IPS-NIHi7 (cell line): Measurements from ENCODE around the gene SLC22A23.

ENCODE experiments used
- DNase-seq: peaks from one replicate; pipeline ENCODE4 v3.0.0; 2012; ENCODE audit warnings: mixed read lengths; ENCODE audit errors: extremely low spot score

The SLC22A23 gene

DNA sequence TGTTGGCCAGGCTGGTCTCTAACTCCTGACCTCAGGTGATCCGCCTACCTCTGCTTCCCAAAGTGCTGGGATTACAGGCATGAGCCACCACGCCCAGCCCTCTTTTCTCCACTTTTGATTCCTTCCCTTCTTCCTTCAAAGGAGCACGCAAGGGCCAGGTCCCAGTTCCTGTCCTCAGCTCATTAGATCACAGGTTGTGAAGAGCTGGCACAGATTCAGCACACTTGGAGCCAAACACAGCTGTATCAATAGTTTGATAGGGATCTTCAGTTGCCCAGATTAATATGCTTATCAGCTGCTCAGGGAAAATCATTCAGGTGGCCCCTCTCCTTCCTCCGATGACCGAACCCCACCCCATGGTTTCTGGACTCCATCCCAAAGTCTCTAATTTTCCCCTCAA is 14.4 kb upstream of the SLC22A23 start:
- DNase-seq = no peak

DNA sequence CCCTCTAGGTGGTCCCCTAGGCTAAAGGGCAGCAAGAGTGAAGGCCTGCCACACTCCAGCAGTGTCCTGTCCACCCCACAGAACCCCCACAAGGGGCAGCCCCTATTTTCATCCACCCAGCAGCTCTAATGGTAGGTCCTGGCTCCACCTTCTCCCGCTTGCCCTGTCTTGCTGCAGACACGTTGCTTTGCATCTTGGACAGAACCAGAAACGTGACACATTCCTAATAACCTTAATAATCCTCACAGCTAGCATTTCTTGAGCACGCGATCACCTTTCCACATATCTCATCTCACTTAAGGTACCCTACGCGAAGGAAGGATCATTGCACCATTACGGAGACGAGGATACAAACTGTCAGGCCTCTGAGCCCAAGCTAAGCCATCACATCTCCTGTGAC is 11.7 kb upstream of the SLC22A23 start:
- no peak for DNase-seq

DNA sequence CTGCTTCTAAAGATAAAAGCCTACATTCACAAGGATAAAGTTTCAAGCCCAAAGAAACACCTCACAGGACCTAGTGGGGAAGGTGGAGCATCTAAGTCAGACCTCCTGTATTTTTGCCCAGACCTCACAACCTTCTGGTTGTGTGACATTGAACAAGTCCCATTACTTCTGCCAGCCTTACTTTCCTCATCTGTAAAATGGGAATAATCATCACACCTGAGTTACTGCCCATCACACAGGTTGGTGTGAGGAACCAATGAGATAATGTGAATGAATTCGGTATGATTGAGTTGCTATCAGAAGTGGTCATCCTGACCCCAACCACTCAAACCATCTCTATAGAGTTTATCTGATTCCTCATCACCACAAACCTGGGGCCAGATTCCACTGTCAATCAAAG is 11.1 kb upstream of the SLC22A23 start:
- no peak for DNase-seq

DNA sequence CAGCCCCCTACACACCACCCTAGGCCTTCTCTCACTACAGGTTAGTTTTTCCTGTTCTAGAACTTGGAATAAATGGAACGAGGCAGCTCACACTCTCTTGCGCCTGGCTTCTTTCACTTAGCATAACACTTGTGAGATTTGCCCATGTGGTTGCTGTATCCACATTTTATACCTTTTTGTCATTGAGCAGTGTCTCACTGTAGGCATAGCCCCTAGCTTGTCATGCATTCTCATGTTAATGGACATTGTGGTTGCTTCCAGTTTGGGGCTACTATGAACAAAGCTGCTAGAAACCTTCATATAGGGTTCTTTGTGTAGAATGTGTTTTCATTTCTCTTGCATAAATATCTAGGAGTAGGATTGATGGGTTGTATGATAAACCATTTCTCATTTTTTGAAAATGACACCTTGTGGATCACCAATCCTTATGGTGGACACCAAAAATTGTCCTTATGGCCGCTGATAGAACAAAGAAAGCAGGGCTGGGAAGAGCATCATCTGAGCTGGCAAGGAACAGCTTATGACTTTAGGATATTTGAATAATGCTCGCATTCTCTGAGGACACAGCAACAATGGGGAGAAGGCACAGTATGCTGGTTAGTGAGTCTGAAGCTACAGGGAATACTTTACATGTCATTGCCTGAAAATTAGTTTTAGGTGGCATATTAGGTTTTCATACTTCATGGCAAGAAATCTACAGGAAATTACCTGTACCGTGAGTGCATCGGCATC is 9.8 kb upstream of the SLC22A23 start:
- DNase-seq = no peak

DNA sequence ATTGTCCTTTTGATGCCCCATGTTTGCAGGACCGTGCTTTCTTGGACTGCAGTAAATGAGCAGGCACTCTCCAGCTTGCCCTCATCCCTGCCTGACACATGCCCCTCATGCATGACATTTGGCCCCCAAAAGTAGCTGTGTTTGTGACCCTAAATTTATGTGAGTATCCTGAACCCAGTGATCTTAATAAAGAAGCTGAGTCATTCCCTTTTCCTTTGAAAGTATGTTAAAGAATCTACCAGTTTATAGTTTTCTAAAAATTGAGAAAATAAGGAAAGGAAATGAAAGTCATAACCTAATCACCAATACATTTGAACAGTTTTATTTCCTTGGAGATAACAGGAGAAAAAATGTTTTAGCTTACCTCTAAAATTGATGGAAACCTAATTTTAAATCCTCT is 3.4 kb upstream of the SLC22A23 start:
- DNase-seq = no peak

DNA sequence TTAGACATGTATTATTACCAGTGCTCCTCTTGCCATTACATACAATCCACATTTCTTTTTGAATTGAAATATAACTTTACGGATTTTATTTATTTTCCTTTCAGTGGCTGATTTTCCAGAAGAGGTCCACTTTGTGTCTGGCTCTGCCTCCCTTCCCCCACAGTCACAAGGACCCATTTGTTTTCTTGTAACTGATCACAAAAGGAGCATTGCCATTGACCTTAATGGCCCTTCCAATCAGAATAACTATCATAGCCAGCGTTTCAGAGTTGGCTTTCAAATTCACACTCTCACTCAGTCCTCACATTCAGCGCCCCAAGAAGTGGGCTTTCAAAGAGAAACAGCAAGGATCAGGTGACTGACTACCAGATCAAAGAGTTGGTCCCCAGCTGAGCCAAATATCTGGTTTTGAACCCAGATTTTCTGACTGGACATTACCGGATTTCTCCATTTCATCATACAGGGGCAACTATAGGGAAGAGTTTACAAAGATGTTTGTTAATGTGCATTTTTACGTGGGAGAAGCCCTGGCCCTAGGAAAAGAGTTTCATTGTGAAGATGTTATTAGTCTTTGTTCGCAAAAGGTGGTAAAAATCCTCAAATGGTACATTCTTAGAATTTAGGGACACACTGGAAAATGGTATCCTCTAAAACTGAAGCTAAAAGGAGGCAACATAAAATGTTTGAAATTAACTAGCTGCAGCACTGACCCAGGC is 2.0 kb upstream of the SLC22A23 start:
- DNase-seq = no peak

DNA sequence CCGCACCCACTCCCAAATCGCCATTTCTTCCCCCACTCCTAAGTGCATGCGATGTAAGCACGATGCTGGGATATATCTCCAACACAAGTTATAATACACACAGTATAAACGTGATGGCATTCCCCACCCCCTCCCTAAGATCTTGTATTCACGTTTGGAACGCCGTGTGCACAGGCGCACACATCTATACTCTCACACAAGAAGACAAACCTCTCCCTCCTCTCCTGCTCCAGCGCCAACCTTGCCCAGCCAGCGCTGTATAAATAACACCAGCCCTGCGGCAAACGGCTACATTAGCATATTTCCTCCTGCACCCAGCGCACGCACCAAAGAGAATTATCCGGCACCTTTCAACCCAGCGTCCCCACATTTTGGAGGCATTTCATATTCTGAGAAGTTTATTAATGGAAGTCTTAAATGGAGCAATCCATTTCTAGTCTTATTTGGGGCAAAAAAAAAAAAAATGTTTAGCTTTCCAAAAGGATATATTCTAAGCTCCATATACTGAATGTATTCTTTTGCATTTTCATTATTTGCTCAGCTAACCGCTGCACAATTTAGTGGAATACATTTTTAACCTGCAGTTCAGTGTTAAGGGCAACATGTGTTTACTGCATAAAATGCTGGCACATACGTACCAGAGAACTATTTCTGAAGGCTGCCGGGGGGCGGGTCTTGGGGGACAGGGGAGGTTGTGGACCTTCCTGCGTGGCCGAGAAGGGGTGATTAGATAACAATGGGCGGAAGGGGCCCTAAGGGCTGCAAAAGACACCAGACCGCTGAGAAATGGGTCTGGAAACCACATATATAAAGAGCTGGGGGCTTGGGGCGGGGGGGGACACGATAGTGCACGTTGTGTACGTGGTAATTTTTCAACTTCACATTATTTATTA is 1.1 kb upstream of the SLC22A23 start:
- no peak for DNase-seq

DNA sequence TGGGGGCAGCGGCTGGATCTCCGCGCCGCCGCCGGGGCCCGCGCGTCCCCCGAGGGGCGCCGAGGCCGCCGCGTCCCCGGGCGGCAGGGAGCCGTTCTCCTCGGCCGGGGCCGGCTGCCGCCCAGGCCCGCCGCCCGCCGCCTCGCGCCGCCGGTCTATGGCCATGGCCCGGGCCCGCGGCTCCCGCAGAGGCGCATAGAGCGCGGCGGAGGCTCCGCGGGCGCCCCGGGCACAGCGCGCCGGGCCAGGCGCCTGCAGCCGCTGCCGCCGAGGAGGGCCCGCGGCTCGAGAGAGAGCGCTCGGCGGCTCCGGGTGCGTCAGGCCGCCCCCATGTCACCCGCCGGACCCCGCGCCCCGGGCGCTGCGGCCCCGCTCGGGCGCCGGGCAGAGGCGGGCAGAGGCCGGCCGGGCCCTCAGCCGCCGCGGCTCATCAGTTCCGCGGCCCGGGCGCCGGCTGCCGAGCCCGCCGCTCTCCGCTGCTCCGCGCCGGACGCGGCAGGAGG is 404 bp downstream of the SLC22A23 start:
- no peak for DNase-seq

DNA sequence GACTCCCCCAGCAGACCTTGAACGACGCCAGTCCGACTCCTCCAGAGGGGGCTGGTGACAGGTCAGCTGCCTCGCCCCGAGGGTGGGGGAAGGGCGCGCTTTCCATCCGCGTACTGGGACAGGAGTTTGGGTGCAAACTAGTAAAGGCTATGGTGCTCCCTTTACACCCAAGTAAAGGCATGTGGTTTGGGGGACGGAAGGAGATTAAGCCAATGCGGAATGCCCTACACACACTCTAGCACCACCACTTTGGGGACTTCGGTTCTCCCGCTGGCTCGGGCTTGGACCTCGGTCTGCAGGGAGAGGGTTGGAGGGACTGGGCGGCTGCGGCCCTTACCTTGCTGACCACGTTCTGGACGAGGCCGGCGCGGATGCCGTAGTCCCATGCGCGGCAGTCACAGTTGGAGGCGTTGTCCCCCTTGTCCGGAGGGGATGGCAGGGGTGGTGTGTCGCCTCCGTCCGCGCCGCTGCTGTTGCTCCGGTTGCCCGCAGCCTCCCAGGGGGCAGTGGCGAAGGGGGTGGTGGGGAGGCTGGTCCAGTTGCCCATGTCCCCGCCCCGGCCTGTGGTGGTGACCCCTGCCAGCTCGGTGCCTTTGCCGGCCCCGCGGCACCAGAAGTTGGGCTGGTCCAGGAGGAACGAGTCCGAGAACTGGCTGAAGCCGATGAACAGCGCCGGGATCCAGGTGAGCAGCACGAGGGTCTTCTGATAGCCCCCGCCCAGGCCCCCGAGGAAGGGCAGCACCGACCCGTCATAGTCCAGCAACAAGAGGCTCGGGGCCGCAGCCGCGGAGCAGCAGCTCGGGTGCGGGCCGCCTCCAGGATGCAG is 1.1 kb downstream of the SLC22A23 start:
- DNase-seq = no peak

DNA sequence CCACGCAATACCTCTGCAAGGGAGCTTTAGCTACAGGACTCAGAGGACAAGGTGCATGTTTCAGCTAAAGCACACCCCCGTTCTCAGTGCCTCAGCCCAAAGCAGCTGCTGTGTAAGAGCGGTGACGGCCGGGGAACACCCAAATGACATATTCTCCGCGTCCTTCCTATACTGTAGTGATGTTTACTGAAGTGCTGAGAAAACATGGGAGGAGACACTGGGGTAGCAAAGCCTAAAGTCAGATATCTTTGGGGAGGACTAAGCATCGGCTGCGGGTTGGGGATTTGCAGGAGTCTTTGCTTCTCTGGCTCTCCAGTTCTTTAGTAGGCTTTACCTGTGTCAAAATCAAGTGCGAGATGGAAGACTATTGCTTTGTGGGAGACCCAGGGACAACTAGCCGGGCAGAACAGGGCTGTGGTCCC is 1.7 kb downstream of the SLC22A23 start:
- DNase-seq = no peak

DNA sequence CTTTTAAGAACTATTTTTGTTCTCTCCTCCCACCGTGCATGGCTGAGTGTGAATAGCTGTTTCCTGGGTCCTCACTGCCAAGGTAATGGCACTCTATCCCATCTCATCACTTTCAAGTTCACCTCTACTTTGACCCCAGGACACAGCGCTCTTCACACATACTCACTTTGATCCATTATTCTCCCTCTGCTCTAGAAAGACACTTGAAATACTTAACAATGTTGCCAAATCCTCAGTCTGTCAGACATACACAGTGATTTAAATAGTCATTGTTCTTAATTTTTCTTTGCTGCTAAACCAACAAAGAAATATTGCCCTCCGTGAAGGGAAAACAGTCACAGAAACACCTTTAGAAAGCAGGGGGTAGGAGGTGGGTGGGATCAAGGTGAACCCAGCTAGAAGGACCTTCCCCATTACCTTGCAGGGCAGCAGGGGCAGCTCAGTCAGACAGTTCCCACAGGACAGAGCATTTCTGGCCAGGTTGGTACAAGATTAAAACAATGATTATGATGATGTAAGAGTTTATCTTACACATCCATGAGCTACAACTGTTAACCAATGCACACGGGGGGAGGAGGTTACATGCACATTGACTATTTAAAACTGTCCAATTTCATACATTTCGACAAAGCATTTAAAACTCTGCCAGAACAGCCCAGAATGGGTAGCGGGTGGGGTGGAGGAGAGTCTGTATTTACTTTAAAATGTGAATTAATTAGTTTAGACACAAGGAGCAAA is 2.4 kb downstream of the SLC22A23 start:
- DNase-seq = no peak

DNA sequence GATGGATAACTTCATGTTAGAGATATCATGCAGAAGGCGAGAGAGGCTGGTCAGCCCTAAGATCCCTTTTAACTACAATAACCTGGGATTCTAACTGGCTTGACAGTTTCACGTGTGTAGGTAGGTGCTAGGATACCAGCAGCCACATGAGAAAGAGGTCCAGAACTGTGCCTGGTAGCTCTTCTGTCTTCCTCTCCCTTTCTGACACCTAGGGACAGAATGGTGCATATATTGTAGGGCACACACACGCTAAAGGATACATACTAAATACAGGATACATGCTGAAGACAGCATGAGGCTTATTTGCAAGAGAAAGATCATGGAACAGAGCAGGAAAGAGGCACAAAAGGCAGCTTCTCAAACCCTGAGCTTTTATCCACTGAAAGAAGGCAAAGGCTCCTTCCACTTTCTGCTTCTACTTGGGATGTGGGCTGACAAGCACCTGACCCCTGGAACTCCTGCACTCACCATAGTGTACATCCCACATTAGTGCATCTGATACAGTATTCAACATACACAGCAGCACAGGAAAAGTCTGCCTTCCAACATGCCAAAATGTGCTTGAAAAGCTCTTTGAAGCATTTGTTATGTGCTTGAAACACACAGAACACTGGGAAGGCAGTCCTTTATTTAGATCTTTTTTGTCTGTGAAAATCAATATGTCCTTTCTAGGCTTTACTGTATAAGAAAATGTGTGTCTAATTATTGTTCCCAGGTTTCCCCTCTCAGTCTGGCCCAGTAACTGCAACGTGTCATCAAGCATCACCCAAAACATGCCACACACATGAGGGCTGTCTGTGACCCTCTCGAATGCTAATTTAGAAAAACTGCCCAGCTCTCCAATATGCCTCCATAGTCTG is 3.2 kb downstream of the SLC22A23 start:
- DNase-seq = no peak

DNA sequence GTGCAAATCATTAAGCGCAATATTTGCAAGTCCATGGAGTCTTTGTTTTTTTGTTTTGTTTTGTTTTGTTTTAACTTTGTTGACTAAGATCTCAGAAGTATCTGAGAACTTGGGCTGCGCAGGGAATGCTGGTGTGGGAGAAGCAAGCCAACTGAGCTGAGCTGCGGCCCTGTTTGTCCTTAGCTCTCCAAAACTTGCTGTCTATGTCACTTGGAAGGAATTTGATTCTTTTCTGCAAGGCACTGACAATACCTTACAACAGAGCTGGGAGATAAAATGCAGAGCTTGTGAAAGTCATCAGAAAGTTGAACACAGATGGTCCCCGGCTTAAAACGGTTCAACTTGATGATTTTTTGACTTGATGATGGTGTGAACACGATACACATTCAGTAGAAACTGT is 5.4 kb downstream of the SLC22A23 start:
- no peak for DNase-seq

DNA sequence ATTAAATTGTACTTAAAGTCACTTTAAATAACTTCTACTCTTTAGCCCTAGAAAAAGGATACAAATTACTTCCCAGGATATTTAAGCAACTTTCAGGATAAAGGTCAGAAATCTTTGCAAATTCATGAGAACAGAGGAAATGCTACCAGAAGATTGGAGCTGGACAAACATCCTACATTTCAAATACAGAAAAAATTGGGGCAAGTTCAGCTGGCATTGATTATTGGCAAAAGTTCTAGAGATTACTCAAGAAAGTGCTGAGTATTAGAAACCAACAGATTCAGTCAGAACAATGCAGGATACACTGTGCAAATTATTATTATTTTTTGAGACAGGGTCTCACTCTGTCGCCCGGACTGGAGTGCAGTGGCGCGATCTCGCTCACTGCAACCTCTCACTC is 6.0 kb downstream of the SLC22A23 start:
- no peak for DNase-seq

DNA sequence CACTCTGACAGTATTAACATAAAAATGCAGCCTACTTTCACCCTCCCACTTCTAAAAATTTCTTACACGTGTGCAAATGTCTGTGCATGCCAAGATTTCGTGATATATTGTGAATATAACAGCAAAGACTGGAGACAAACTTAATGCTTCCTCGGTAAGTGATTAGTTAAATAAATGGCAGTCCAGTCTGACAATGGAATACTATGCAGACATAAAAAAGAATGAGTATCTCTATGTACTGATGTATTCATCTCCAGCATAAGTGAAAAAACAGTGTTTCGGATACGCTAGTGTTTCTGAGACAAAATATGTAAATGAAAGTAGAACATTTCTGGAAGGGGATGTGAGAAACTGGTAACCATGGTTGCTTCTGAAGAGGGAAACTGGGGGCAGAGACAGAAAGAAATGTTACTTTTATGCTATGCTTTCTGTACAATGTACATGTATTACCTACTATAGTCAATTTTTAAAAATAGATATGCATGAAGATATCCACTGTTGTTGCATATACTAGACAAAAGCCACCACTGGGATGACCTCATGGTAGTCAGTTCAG is 7.0 kb downstream of the SLC22A23 start:
- DNase-seq = no peak

DNA sequence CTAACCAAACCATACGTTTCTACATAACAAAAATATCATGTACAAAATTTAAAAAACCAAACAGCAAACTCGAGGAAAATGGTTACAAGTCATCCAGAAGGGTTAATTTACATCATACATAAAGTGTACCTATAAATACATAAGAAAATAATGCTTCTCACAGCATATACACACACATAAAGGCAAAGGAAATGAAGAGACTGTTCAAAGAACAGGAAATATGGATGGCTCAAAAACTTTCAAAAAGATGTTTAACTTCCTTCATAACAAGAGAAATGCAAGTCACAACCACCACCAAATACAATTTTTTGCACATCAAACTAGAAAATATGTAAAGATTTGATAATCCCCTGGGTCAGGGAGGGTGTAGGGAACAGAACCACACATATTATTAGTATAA is 7.5 kb downstream of the SLC22A23 start:
- no peak for DNase-seq

DNA sequence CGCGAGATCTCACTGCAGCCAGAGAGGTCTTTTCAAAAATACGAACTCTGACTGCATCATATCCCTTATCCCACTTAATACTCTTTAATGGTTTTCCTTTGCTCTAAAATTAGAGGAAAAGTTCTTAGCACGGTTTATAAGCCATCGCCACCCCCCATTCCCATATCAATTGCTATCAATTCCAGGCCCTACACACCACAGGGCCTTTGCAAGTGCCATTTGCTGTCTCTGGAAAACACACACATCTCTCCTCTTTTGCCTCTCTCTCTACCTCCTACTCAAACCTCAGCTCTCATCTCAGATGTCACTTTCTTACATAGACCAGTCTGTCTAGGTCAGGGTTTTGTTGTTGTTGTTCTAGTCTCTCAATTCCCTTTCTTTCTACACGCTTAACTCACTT is 9.8 kb downstream of the SLC22A23 start:
- no peak for DNase-seq

DNA sequence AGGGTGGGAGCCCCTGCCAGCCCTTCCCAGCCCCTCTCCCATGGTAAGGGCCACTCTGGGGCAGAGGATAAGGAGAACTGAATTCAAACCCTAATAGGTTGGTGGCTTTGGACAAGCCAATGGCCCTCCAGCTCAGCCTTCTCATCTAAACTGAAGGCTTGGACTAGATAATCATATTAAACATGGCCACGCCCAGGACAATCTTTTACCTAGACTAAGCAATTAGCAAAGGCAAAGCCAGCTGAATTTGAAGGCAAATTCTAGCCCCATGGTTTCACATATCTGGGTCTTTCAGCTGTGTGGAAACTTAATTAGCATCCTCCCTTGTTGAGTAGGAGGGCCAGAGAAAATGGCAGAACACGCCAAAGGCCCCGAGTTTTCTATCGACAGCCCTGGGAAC is 10.7 kb downstream of the SLC22A23 start:
- DNase-seq = no peak

DNA sequence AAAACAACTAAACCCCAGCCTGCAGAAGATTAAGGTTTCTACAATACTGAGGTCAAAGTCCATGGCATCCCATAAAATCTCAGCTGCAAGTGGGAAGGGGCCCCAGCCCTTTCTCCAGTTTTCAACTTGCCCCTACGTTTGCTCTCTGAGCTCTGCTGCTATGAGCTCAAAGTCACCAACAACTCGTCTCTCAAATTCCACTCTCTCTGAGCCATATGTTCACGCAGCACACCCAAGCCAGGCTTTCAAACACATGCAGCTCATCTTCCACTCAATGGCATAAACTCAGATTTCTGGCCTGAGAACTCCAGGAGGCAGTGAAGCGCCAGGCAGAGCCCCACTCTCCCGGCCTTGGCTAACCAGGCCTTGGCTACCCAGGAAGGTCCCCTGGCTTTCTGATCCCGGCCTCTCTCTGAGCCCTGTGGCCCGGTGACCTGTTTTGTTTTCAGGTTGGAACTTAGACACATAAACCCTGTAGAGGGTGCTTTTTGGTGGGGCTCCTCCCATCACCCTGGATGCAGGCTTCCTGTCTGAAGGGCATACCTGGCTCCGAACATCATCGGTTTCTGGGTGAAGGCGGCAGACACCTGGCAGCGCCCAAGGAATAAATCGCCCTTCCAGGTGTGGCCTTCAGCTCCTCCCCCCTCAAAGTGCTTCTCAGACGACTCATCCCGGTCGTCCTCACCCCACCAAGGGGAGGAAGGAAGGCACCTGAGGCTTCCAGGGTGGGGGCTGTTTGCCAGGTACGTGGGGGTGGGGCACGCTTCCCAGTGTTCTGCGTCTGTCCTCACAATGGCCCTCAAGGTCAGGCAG is 12.4 kb downstream of the SLC22A23 start:
- no peak for DNase-seq
